RPMI7951 (cell line): Measurements from ENCODE around the gene VPS45. TPM values are rescaled to one million over a fixed set of nuclear protein-coding genes. Genes with fewer than 3 reads are reported as not detected.

Experiments
- DNase-seq: peaks from one replicate; pipeline ENCODE4 v3.0.0-alpha.2; 2012; ENCODE audit warnings: low read depth
- total RNA-seq: library from RNA; depleted of rRNA; stranded (reverse); fragments of >200 nt; shearing (Covaris generic); gene quantifications from 2 replicates; pipeline ENCODE4 v1.2.3, GENCODE V29; 2014; rRNA removed

VPS45 gene
- total RNA-seq, 1 experiment from 2014 or later: 56.7 TPM

DNA sequence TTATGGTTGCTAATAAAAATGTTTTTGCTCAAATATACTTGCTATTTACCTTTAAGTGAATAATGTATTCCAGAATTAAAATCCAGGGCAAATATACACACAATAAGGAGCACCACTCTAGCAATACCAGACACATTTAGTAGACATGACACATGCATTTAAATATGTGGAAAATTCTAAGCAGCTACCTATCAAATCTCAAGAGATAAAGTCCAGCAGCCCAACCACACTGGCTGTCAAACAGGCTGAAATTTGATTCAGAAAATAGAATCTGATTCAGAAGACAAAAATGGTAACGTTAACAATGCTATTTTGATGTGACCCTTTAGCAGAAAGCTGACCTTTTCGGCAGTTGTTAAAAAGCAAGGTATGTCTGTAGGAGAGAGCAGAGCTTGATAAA lies 124.4 kb downstream of the VPS45 start:
- peak; percentile 46 for DNase-seq

DNA sequence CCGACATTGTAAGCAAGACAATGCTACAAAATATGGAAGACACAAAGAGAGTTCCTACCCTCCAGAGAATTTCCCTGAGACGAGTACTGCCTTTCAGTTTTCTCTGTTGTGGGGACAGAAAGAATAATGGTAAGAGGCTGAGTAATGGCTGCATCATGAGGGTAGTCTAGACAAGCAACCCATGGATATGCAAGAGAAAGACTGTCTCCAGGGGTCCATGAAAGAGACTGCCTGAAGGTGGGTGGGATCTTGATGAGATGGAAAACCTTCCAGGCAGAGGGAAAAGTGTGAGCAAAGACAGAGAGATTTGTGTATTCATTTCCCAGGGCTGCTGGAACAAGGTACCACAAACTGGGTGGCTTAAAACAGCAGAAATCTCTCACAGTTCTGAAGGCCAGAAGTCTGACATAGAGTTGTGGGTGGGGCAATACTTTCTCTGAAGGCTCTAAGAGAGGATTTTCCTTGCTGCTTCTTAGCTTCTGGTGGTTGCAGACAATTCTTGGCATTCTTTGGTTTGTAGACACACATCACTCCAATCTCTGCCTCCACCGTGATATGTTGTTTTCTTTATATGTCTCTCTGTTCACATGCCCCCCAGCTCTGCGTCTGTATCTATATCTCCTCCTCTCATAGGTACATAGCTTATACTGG lies 126.9 kb downstream of the VPS45 start:
- DNase-seq: no peak

Other genes starting within 250 kb of the VPS45 start
- 16.7 and 25.0 TPM in 2 replicates for gene BOLA1, start 168.2 kb upstream of the VPS45 start, total RNA-seq
- gene SV2A, start 149.9 kb upstream of the VPS45 start, total RNA-seq: 11.4 and 12.7 TPM in 2 replicates
- 22.0 and 33.2 TPM in 2 replicates for gene SF3B4, start 140.0 kb upstream of the VPS45 start, total RNA-seq
- gene MTMR11, start 130.9 kb upstream of the VPS45 start, total RNA-seq: 5.2 and 6.1 TPM in 2 replicates
- 5.9 and 7.2 TPM in 2 replicates for gene OTUD7B, start 57.0 kb upstream of the VPS45 start, total RNA-seq
- 31.9 and 36.2 TPM in 2 replicates for gene PLEKHO1, start 82.1 kb downstream of the VPS45 start, total RNA-seq
- 41.5 and 45.1 TPM in 2 replicates for gene ANP32E, start 168.3 kb downstream of the VPS45 start, total RNA-seq
- not detected in 2 replicates for gene CA14, start 190.0 kb downstream of the VPS45 start, total RNA-seq
- 92.8 and 107 TPM in 2 replicates for gene APH1A, start 201.2 kb downstream of the VPS45 start, total RNA-seq
- gene C1orf54, start 205.0 kb downstream of the VPS45 start, total RNA-seq: 1.9 and 4.8 TPM in 2 replicates
- 11.8 and 12.0 TPM in 2 replicates for gene CIART, start 214.8 kb downstream of the VPS45 start, total RNA-seq
- gene MRPS21, start 226.1 kb downstream of the VPS45 start, total RNA-seq: 55.9 and 62.8 TPM in 2 replicates